Measurements from ENCODE around the gene LGR4.

The LGR4 gene

GRCh38 chr11:27425814-27426213 lies 46.8 kb downstream of the LGR4 start:
- DNase-seq, result no peak

DNA sequence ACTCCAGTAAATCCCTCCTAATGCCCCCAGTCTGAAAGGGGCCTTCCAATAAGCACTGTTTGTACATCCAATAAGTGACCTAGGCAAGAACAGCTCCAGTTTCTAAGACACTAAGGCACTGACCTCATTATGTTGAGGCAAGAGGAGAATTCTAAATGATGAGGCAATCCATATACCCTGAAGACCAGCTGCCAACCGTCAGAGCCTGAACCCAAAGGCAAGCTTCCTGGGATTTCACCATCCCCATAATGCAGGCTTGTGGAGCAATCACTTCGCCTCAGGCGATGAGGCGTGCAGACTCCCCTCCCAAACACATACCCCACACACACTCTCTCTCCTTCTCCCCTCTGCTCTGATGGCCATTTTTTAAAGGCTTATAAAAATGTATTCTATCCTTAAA lies 49.5 kb downstream of the LGR4 start:
- DNase-seq, result no peak

GRCh38 chr11:27421819-27422494 lies 50.6 kb downstream of the LGR4 start:
- no peak for DNase-seq

DNA sequence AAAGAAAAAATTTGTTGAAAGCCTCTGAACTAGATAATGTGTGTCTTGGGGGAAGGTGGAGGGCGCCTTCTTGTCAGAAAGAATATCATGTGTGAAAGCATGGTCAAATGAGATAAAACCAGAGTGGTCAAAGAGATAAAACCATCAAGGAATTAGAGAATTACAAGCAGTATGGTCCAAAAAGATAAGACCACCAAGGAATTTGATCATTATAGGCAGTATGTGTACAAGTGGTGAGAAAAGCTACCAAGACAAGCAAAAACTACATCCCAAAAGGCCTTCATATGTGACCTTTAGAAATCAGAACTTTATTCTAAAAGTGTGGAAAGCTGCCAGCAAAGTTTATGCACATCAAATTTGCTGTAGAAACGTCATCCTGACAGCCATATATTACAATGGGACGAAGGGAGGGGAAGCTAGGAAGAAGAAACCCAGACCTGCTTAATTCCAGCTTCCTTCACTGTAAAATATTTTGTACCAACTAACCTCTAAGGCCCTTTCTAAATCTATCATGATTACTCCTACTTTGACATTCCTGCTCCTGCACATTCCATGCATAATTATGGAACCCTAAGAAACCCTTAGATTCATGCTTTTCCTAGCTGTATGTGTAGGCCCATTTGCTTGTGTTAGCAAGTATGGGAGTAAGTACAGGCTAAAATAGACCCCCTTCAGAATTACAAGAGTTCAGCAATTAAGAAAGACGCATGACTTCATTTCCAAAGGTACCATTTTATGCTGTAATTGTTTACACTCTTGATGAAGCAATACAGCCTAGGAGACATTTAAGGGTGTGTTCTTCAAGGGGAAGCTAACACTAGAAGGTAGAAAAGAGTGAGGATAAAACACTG lies 51.6 kb downstream of the LGR4 start:
- DNase-seq, result peak; percentile 10

- DNase-seq, result no peak
Measured at GRCh38 chr11:27420217-27420616, 52.4 kb downstream of the LGR4 start.

DNA sequence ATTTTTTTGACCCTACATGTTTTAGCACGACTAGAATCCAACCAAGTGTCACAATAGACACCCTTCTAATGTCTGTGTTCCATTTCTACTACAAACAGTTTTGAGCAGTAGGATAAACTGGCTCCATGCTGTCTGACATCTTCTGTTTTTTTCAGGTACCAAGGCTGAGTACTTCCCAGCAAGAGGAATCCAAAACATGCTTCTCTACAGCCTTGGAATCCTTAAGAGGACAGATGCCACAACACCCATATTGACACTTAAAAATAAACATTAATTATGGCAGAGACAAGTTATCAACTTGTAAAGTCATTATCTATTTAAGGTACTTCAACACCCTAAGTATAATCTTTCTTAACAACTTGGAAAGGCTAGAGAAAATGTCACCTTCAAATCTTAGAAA lies 54.2 kb downstream of the LGR4 start:
- no peak for DNase-seq

- peak; percentile 16 for DNase-seq
Measured at GRCh38 chr11:27416568-27417176, 55.9 kb downstream of the LGR4 start.

DNA sequence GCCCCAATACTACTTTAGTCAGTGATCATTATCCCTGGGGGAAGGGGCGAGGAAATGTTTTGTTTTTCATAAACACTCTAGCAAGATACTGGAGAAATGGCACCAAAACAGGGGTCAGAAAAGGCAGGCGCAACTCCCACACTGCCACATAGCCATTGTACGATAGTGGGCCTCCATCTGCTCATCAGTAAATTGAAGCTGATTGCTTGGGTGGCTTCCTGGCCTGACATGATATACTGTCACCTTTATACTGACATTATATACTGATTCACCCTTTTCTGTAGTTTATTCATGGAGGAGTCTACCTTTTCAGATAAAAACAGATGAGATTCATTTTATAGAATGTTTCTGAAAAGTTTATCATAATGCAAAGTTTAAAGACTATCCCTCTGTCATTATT lies 57.9 kb downstream of the LGR4 start:
- DNase-seq, result no peak

GRCh38 chr11:27413218-27413617 lies 59.4 kb downstream of the LGR4 start:
- no peak for DNase-seq

GRCh38 chr11:27412192-27412691 lies 60.3 kb downstream of the LGR4 start:
- DNase-seq, result no peak

- DNase-seq, result no peak
Measured at GRCh38 chr11:27411328-27411727, 61.3 kb downstream of the LGR4 start.

GRCh38 chr11:27410272-27410671 lies 62.3 kb downstream of the LGR4 start:
- no peak for DNase-seq

DNA sequence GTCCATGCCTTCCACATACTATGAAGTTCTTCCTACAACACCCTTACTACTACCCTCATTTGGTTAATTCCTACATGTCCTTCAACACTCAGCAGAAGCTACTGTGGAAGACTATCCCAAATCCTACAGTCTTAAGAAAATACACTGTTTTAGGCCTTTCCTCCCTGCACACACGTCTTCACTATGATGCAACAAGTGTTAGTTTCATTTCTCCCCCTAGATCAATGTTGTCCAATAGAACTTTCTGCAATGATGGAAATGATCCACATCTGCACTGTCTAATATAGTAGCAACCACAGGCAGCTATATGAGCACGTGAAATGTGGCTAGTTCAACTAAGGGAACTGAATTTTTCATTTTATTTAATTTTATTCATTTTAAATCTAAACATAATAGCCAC lies 62.8 kb downstream of the LGR4 start:
- DNase-seq, result no peak

DNA sequence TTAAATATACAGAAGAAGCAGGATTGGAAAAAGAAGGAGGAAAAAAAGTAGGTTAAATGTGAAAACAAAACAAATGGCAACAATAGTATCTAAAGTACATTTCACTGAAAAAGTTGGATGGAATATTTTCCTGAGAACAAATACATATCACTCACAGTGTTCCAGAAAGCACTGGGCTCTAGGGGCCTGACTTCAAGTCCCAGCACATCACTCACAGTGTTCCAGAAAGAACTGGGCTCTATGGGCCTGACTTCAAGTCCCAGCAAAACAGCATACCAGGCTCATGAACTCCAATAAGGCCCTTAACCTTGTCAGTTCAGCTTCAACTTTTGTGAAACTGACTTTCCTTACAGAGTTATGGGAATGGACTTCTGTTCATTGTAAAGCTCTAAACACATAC lies 63.5 kb downstream of the LGR4 start:
- no peak for DNase-seq

GRCh38 chr11:27408246-27408800 lies 64.3 kb downstream of the LGR4 start:
- no peak for DNase-seq

GRCh38 chr11:27406498-27407354 lies 65.9 kb downstream of the LGR4 start:
- DNase-seq, result no peak

DNA sequence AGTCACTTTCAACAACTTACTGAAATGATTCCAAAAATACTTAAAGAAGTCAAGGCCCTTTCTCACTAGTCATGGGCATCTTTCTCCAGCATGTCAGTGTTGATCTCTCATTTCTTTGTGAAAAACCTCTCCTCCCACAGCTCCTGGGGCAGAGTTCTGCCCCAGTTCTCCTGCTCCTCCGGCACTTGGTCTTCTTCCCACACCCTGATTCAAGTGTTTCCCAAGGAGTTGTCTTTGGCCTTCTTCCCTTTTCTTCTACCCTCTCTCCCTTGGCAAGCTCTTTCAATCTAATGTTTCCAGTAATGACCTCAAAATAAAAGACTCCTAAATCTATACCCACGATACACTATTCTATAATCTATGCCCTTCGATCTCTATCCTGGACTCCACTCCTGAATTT lies 67.5 kb downstream of the LGR4 start:
- no peak for DNase-seq

- no peak for DNase-seq
Measured at GRCh38 chr11:27404427-27404826, 68.2 kb downstream of the LGR4 start.

GRCh38 chr11:27403195-27403594 lies 69.4 kb downstream of the LGR4 start:
- no peak for DNase-seq

GRCh38 chr11:27402450-27402849 lies 70.1 kb downstream of the LGR4 start:
- DNase-seq, result no peak

- peak; percentile 41 for DNase-seq
Measured at GRCh38 chr11:27401833-27402316, 70.7 kb downstream of the LGR4 start.

DNA sequence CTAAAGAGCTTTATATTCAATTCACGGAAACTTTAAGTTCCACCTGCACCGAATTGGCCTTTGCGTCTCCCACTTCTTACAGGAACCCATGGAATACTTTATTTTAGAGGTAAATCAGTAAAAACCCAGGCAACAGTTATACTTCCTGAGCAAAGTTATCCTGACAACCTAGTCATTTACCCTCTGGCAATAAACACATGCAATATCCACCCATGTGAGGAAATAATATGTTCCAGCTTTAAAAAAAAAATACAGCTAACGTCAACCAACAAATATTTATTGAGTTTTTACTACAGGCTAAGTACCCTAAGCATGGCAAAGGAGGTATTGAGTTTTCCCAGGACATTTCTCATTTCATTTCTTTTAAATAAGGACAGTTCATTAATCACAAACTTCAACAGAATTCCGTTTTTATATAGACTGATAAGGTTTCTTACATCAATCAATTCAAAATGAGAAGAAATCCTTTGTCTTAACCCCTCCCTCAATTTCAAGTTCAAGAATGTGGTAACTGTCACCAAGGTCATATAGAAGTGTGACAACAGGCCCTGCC lies 71.2 kb downstream of the LGR4 start:
- no peak for DNase-seq
